ENCODE data around the gene SH3RF3. TPM values are rescaled to one million over a fixed set of nuclear protein-coding genes. Genes with fewer than 3 reads are reported as not detected.
A peak's percentile ranks its signal among the peaks of the same experiment; 100 is the strongest.

The SH3RF3 gene
- total RNA-seq, 1 experiment from 2014 or later, result 0.98 TPM

GRCh38 chr2:109367683-109368082 lies 238.7 kb downstream of the SH3RF3 start:
- no peaks in the 10 kb centered on the region for H3K36me3 Mint-ChIP-seq (ENCODE audit: insufficient read depth, unreplicated experiment)
- H3K27me3 Mint-ChIP-seq (ENCODE audit: insufficient read depth, unreplicated experiment), result peaks cover 14% of the 10 kb centered on the region
- ChIA-PET CTCF (no interaction called here), POLR2A (no interaction called here)
- TF ChIP-seq CTCF (IDR thresholded peaks at IDR 0.05; ENCODE audit: insufficient read depth in 1 of 2, low read depth in 1 of 2, low read length in 1 of 2, severe bottlenecking in 1 of 2, unreplicated experiment in 1 of 2), result no peak
- H3K27ac Mint-ChIP-seq (ENCODE audit: unreplicated experiment), result no peak overlapping the region
- Histone ChIP-seq H3K36me3 (ENCODE audit: control insufficient read depth, insufficient read depth, low read length) (no peaks in the 10 kb centered on the region), H3K27me3 (replicated peaks; ENCODE audit: control insufficient read depth, insufficient read depth, low read length) (no peaks in the 10 kb centered on the region), H3K4me1 (no peaks in the 10 kb centered on the region), H3K9me3 (no peaks in the 10 kb centered on the region), H3K4me3 (ENCODE audit: low read depth, low read length) (no peak overlapping the region)
- no peaks in the 10 kb centered on the region for H3K9me3 Mint-ChIP-seq (ENCODE audit: unreplicated experiment)
- intact Hi-C loops (cut with micrococcal nuclease; ENCODE audit: unreplicated experiment), result no loop called here
- BruUV-seq (replicated peaks), result no TSS peak
- no peak for DNase-seq
- H3K4me1 Mint-ChIP-seq (ENCODE audit: low read depth, unreplicated experiment), result peaks cover 1% of the 10 kb centered on the region
- H3K4me3 Mint-ChIP-seq (ENCODE audit: unreplicated experiment), result no peak overlapping the region

- intact Hi-C loops (cut with micrococcal nuclease; ENCODE audit: unreplicated experiment), result no loop called here
- Mint-ChIP-seq H3K27ac (ENCODE audit: unreplicated experiment) (no peak overlapping the region), H3K36me3 (ENCODE audit: insufficient read depth, unreplicated experiment) (no peaks in the 10 kb centered on the region), H3K4me3 (ENCODE audit: unreplicated experiment) (no peak overlapping the region), H3K4me1 (ENCODE audit: low read depth, unreplicated experiment) (peaks cover 7% of the 10 kb centered on the region), H3K27me3 (ENCODE audit: insufficient read depth, unreplicated experiment) (peaks cover 8% of the 10 kb centered on the region), H3K9me3 (ENCODE audit: unreplicated experiment) (no peaks in the 10 kb centered on the region)
- H3K9me3 ChIP-seq, result no peaks in the 10 kb centered on the region
- no peaks in the 10 kb centered on the region for H3K27me3 ChIP-seq (replicated peaks; ENCODE audit: control insufficient read depth, insufficient read depth, low read length)
- POLR2A ChIA-PET, result interaction anchor here (0.5 kb wide), 1 partner anchor 10 kb away, joined by 5 read pairs; no protein-coding TSS in a partner anchor
- CTCF ChIA-PET, result no interaction called here
- no peak for TF ChIP-seq CTCF (IDR thresholded peaks at IDR 0.05; ENCODE audit: insufficient read depth in 1 of 2, low read depth in 1 of 2, low read length in 1 of 2, severe bottlenecking in 1 of 2, unreplicated experiment in 1 of 2)
- no peaks in the 10 kb centered on the region for H3K36me3 ChIP-seq (ENCODE audit: control insufficient read depth, insufficient read depth, low read length)
- no peak overlapping the region for H3K4me3 ChIP-seq (ENCODE audit: low read depth, low read length)
- DNase-seq, result peak in 1 of 2 experiments; percentile 15
- H3K4me1 ChIP-seq, result no peaks in the 10 kb centered on the region
- no TSS peak for BruUV-seq (replicated peaks)
Observed at GRCh38 chr2:109368798-109369197, 239.8 kb downstream of the SH3RF3 start.

- Mint-ChIP-seq H3K36me3 (ENCODE audit: insufficient read depth, unreplicated experiment) (no peaks in the 10 kb centered on the region), H3K4me1 (ENCODE audit: low read depth, unreplicated experiment) (peaks cover 7% of the 10 kb centered on the region), H3K27ac (ENCODE audit: unreplicated experiment) (no peak overlapping the region), H3K4me3 (ENCODE audit: unreplicated experiment) (no peak overlapping the region), H3K27me3 (ENCODE audit: insufficient read depth, unreplicated experiment) (peaks cover 3% of the 10 kb centered on the region), H3K9me3 (ENCODE audit: unreplicated experiment) (no peaks in the 10 kb centered on the region)
- H3K36me3 ChIP-seq (ENCODE audit: control insufficient read depth, insufficient read depth, low read length), result no peaks in the 10 kb centered on the region
- no TSS peak for BruUV-seq (replicated peaks)
- ChIA-PET POLR2A (no interaction called here), CTCF (interaction anchor here (0.7 kb wide), 1 partner anchor 9 kb away, joined by 3 read pairs; no protein-coding TSS in a partner anchor)
- no peak overlapping the region for H3K4me3 ChIP-seq (ENCODE audit: low read depth, low read length)
- no peak for TF ChIP-seq CTCF (IDR thresholded peaks at IDR 0.05; ENCODE audit: insufficient read depth in 1 of 2, low read depth in 1 of 2, low read length in 1 of 2, severe bottlenecking in 1 of 2, unreplicated experiment in 1 of 2)
- no peaks in the 10 kb centered on the region for H3K9me3 ChIP-seq
- intact Hi-C loops (cut with micrococcal nuclease; ENCODE audit: unreplicated experiment), result no loop called here
- no peaks in the 10 kb centered on the region for H3K27me3 ChIP-seq (replicated peaks; ENCODE audit: control insufficient read depth, insufficient read depth, low read length)
- H3K4me1 ChIP-seq, result no peaks in the 10 kb centered on the region
- peak in 1 of 2 experiments; percentile 20 for DNase-seq
Observed at GRCh38 chr2:109369671-109370191, 240.7 kb downstream of the SH3RF3 start.

Measured in Caco-2 (cell line).